Adrenal gland (tissue), 12 donors: ENCODE measurements around the gene STMN3. TPM values are rescaled to one million over a fixed set of nuclear protein-coding genes. Genes with fewer than 3 reads are reported as not detected.
A peak's percentile ranks its signal among the peaks of the same experiment; 100 is the strongest.
"Not testable (repeated sequence)": the region's sequence is repeated elsewhere in the genome, so short reads cannot be mapped to it uniquely, and the experiment has no call there.

ENCODE experiments used
- DNase-seq, 7 donors: peaks; one replicate each; pipeline ENCODE4 v3.0.0-alpha.2; 2019 to 2020
- H3K27ac ChIP-seq, 5 donors: fragments of 200-600 bp; sonication (generic) in 4 of 5; 1 replicate in 3 of 5; 2 replicates in 2 of 5; pipeline versions ENCODE4 v1.5.1 to v1.8.0; 2016 to 2020; ENCODE audit warnings: mild to moderate bottlenecking in 1 of 5
- H3K27me3 ChIP-seq: fragments of 200-600 bp; 2 replicates; pipeline ENCODE4 v1.8.0; 2021
- H3K36me3 ChIP-seq, 2 donors: fragments of 200-600 bp; replicated peaks in 1 of 2; 1 replicate in 1 of 2; 2 replicates in 1 of 2; pipeline versions ENCODE4 v1.5.1 to v1.8.0; 2018 to 2022
- H3K4me1 ChIP-seq, 2 donors: fragments of 200-600 bp; replicated peaks in 1 of 2; 1 replicate in 1 of 2; 2 replicates in 1 of 2; pipeline versions ENCODE4 v1.5.1 to v1.8.0; 2018 to 2021
- H3K4me3 ChIP-seq, 4 donors: fragments of 200-600 bp; sonication (generic) in 3 of 4; one replicate each; pipeline ENCODE4 v1.5.1; 2016 to 2018
- H3K9me3 ChIP-seq, 3 donors: fragments of 200-600 bp; sonication (generic) in 1 of 3; replicated peaks in 1 of 3; 1 replicate in 2 of 3; 2 replicates in 1 of 3; pipeline versions ENCODE4 v1.5.1 to v1.8.0; 2016 to 2021
- CTCF ChIP-seq, 6 experiments: fragments of 450-650 bp in 4 of 6; fragments of 200-600 bp in 2 of 6; sonication (generic) in 1 of 6; IDR thresholded peaks; 1 replicate in 5 of 6; 2 replicates in 1 of 6; pipeline versions ENCODE4 v1.5.1 to v1.8.0; 2016 to 2021; ENCODE audit warnings: antibody characterized with exemption in 6 of 6, mild to moderate bottlenecking in 2 of 6, moderate library complexity in 1 of 6
- POLR2A ChIP-seq, 2 donors: fragments of 450-650 bp; IDR thresholded peaks; one replicate each; pipeline ENCODE4 v1.6.1; 2017; ENCODE audit warnings: antibody characterized with exemption in 2 of 2, mild to moderate bottlenecking in 2 of 2, moderate library complexity in 1 of 2
- WGBS, 4 donors: extraction: QIAGEN DNeasy Blood & Tissue Kit in 2 of 4; methylation state at CpG; one replicate each; pipeline versions ENCODE4 v1.1.5 to v1.1.7; 2013 to 2017; 5-methylcytosine and 5-hydroxymethylcytosine counted together
- intact Hi-C, 2 donors: fragments of 100-400 bp; cut with DNase I; formaldehyde crosslinking; loops; one replicate each; pipeline versions ENCODE4 v1.14.1 to v1.15.0; 2022 to 2023
- polyA plus RNA-seq, 3 donors: library from polyadenylated mRNA; stranded (reverse); fragments of 200-250 nt in 2 of 3; fragments of 350-450 nt in 1 of 3; fragmentation: Illumina TruSeq in 1 of 3; extraction: RNeasy Lipid Tissue Mini Kit (QIAGEN cat#74804) in 1 of 3; gene quantifications; one replicate each; pipeline ENCODE4 v1.2.3, GENCODE V29; 2013 to 2014
- total RNA-seq, 9 donors: library from RNA; depleted of rRNA in 4 of 9; stranded (reverse); fragments of >200 nt in 4 of 9; fragments of 120-200 nt in 1 of 9; fragmentation: NEBNext Ultra II Directional in 1 of 9; extraction: Animal tissue kit (Norgen Biotek cat#: 25700) in 1 of 9; gene quantifications; one replicate each; pipeline versions ENCODE4 v1.1.0 to v1.2.4, GENCODE V29; 2013 to 2023
- donor health status: healthy with polysubstance abuse.
- donor health status: Bipolar disorder and iron deficiency.
- donor health status: DM: yes; HTN: yes; CAD: no.
- donor health status: DM: no; HTN: no; CAD: no.
- donor health status: DM: no; HTN: no; CAD: no.
- donor health status: DM: yes; HTN: yes; CAD: no.

The STMN3 gene
- total and polyA plus RNA-seq, 12 donors, result 29.2 to 109 (median 54.5) TPM

GRCh38 chr20:63635431-63636141, 17.6 kb downstream of the STMN3 start:
- Histone ChIP-seq H3K36me3 (no peaks in the 10 kb centered on the region), H3K9me3 (no peaks in the 10 kb centered on the region), H3K27ac (peak overlapping the region in 1 of 5 donors; percentile 21), H3K4me3 (no peak overlapping the region), H3K4me1 (no peaks in the 10 kb centered on the region), H3K27me3 (no peaks in the 10 kb centered on the region)
- intact Hi-C loops, result no loop called here
- no peak for DNase-seq
- WGBS, 4 donors, result 74 to 79% (median 77%) methylated on average over 13 to 15 of the region's 15 CpGs
- no peak for TF ChIP-seq CTCF (IDR thresholded peaks at IDR 0.05)
- TF ChIP-seq POLR2A (IDR thresholded peaks at IDR 0.05), result no peak

- intact Hi-C loops, result no loop called here
- TF ChIP-seq POLR2A (IDR thresholded peaks at IDR 0.05) (no peak), CTCF (IDR thresholded peaks at IDR 0.05) (no peak)
- no peaks in the 10 kb centered on the region for H3K9me3 ChIP-seq
- H3K4me1 ChIP-seq, result peaks cover 3 to 4% of the 10 kb centered on the region in 2 donors
- no peak overlapping the region for H3K4me3 ChIP-seq
- DNase-seq, result no peak
- H3K27me3 ChIP-seq, result no peaks in the 10 kb centered on the region
- no peak overlapping the region for H3K27ac ChIP-seq
- WGBS, 4 donors, result 75 to 80% (median 80%) methylated on average over 9 of the region's 9 CpGs
- H3K36me3 ChIP-seq, result no peaks in the 10 kb centered on the region
Measured at GRCh38 chr20:63633732-63634131, 19.5 kb downstream of the STMN3 start.

- H3K4me3 ChIP-seq, intact Hi-C loops, H3K9me3 ChIP-seq, DNase-seq, H3K27me3 ChIP-seq, H3K36me3 ChIP-seq: not testable (repeated sequence)
- Histone ChIP-seq H3K4me1 (peaks cover 11 to 16% of the 10 kb centered on the region in 2 donors), H3K27ac (peak overlapping the region in 1 of 5 donors; percentile 34)
- WGBS, 4 donors, result 47 to 59% (median 55%) methylated on average over 9 to 10 of the region's 10 CpGs
Measured at GRCh38 chr20:63631426-63631825, 21.8 kb downstream of the STMN3 start.

- H3K27me3 ChIP-seq, intact Hi-C loops, H3K4me3 ChIP-seq, H3K36me3 ChIP-seq, H3K9me3 ChIP-seq: not testable (repeated sequence)
- peaks cover 11 to 16% of the 10 kb centered on the region in 2 donors for H3K4me1 ChIP-seq
- peak in 1 of 7 donors; percentile 7 for DNase-seq
- 74 to 91% (median 85%) methylated on average over 6 of the region's 6 CpGs for WGBS, 4 donors
- H3K27ac ChIP-seq, result peak overlapping the region in 1 of 5 donors; percentile 34
Measured at GRCh38 chr20:63630956-63631355, 22.3 kb downstream of the STMN3 start.

- TF ChIP-seq CTCF (IDR thresholded peaks at IDR 0.05) (no peak), POLR2A (IDR thresholded peaks at IDR 0.05) (peak in 1 of 2 donors; percentile 57)
- no peaks in the 10 kb centered on the region for H3K36me3 ChIP-seq
- H3K27me3 ChIP-seq, result no peaks in the 10 kb centered on the region
- H3K9me3 ChIP-seq, result no peaks in the 10 kb centered on the region
- peaks cover 15 to 19% of the 10 kb centered on the region in 2 donors for H3K4me1 ChIP-seq
- peak overlapping the region in 3 of 4 donors; percentile 38 to 86 (median 65) for H3K4me3 ChIP-seq
- 15 to 40% (median 24%) methylated on average over 17 to 22 of the region's 22 CpGs for WGBS, 4 donors
- intact Hi-C loops, result no loop called here
- peak; percentile 59 to 85 (median 70) for DNase-seq
- peak overlapping the region in 3 of 5 donors; percentile 95 to 100 (median 95) for H3K27ac ChIP-seq
Measured at GRCh38 chr20:63628246-63628975, 24.8 kb downstream of the STMN3 start.
